Fibroblast of lung (primary cell): Measurements from ENCODE around the gene CCT6A.

ENCODE experiments used
- EZH2 ChIP-seq: IDR thresholded peaks from 2 replicates; pipeline ENCODE4 v1.5.1; 2012; ENCODE audit warnings: low read length, control low read depth, mild to moderate bottlenecking; ENCODE audit errors: missing control alignments
- TF ChIP-seq, protein P1 (sequence below), 2 donors: IDR thresholded peaks in 1 of 2; conservative IDR thresholded peaks in 1 of 2; 1 replicate in 1 of 2; 2 replicates in 1 of 2; pipeline ENCODE4 v1.5.1; 2011 to 2012; ENCODE audit warnings: low read length in 2 of 2, control low read depth in 1 of 2, inconsistent platforms in 1 of 2, low read depth in 1 of 2, mild to moderate bottlenecking in 1 of 2

DNA sequence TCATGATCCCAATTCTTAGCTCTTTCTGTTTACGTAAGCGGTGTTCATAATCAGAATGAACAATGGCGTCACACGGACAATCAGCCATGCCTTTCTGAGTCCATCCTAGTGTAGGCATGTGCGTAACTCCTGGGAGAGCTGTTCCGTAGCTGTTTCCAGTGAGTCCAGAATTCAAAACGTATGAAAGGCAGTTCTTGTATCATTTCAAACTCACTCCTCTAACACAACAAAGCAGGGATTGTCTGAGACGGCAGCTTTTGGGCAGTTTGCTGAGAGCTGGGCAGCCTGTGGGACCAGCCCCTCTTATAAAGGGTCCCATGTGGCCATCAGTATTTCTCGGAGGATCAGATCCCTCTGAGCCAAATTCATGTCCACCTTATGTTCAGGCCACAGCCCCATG is 43.7 kb upstream of the CCT6A start:
- TF ChIP-seq, protein P1, sequence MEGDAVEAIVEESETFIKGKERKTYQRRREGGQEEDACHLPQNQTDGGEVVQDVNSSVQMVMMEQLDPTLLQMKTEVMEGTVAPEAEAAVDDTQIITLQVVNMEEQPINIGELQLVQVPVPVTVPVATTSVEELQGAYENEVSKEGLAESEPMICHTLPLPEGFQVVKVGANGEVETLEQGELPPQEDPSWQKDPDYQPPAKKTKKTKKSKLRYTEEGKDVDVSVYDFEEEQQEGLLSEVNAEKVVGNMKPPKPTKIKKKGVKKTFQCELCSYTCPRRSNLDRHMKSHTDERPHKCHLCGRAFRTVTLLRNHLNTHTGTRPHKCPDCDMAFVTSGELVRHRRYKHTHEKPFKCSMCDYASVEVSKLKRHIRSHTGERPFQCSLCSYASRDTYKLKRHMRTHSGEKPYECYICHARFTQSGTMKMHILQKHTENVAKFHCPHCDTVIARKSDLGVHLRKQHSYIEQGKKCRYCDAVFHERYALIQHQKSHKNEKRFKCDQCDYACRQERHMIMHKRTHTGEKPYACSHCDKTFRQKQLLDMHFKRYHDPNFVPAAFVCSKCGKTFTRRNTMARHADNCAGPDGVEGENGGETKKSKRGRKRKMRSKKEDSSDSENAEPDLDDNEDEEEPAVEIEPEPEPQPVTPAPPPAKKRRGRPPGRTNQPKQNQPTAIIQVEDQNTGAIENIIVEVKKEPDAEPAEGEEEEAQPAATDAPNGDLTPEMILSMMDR (conservative IDR thresholded peaks at IDR 0.05 in 1 of 2, IDR thresholded peaks at IDR 0.05 in 1 of 2; ENCODE audit: low read depth in 1 of 2, low read length in 2 of 2): no peak
- no peak for TF ChIP-seq EZH2
